B cell (primary cell): ENCODE measurements around the gene ETV1.

Experiments used
- EZH2 ChIP-seq: IDR thresholded peaks from 2 replicates; pipeline ENCODE4 v1.6.1; 2012; ENCODE audit warnings: borderline replicate concordance, low read depth, mild to moderate bottlenecking, moderate library complexity, low read length; ENCODE audit not compliant: insufficient read depth, poor library complexity, severe bottlenecking
- TF ChIP-seq, protein P1 (sequence below): fragments of 200-600 bp; IDR thresholded peaks from one replicate; pipeline ENCODE4 v1.8.0; 2022; ENCODE audit warnings: antibody characterized with exemption, mild to moderate bottlenecking

GRCh38 chr7:13908667-13909397 is 80.6 kb downstream of the ETV1 start:
- TF ChIP-seq, protein P1, sequence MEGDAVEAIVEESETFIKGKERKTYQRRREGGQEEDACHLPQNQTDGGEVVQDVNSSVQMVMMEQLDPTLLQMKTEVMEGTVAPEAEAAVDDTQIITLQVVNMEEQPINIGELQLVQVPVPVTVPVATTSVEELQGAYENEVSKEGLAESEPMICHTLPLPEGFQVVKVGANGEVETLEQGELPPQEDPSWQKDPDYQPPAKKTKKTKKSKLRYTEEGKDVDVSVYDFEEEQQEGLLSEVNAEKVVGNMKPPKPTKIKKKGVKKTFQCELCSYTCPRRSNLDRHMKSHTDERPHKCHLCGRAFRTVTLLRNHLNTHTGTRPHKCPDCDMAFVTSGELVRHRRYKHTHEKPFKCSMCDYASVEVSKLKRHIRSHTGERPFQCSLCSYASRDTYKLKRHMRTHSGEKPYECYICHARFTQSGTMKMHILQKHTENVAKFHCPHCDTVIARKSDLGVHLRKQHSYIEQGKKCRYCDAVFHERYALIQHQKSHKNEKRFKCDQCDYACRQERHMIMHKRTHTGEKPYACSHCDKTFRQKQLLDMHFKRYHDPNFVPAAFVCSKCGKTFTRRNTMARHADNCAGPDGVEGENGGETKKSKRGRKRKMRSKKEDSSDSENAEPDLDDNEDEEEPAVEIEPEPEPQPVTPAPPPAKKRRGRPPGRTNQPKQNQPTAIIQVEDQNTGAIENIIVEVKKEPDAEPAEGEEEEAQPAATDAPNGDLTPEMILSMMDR = no peak
- no peak for TF ChIP-seq EZH2
